ENCODE data around the gene OR4C11. TPM values are rescaled to one million over a fixed set of nuclear protein-coding genes. Genes with fewer than 3 reads are reported as not detected.

The OR4C11 gene
- polyA plus RNA-seq, 1 of the 3 experiments (the other 2 are of a cell fraction): not detected

DNA sequence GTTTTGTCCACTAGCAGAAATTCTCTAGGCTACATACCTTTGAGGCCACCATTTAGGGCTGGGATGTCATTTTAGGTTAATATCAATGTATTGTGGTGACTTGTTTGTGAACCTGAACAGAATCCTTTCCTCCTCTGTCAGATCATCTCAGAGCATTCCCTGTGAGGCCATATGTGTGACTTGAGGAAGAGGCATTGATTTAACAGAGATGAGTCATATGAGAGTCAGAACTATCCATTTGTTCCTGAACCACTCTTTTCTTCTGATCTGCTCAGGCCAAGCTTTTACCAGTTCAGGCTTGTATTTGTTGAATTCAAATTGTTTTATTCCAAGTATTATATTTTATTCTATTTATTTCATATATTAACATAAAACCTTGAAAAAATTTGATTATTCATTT, 47.7 kb upstream of the OR4C11 start:
- Histone ChIP-seq H2AFZ (ENCODE audit: low read depth) (no peak overlapping the region), H3K27me3 (ENCODE audit: insufficient read depth) (no peaks in the 10 kb centered on the region), H3K4me2 (no peak overlapping the region), H3K9me2 (no peaks in the 10 kb centered on the region), H3K9me3 (no peaks in the 10 kb centered on the region), H3K4me3 (ENCODE audit: low read depth in 2 of 2, low read length in 1 of 2) (no peak overlapping the region), H3K4me1 (ENCODE audit: control insufficient read depth in 1 of 2, insufficient read depth in 2 of 2, low read depth in 1 of 2, low read length in 1 of 2) (no peaks in the 10 kb centered on the region), H4K20me1 (ENCODE audit: insufficient read depth) (no peaks in the 10 kb centered on the region), H3K79me2 (ENCODE audit: insufficient read depth) (no peaks in the 10 kb centered on the region), H3K36me3 (replicated peaks in 1 of 2; ENCODE audit: control insufficient read depth in 1 of 2, insufficient read depth in 2 of 2, low read length in 1 of 2) (no peaks in the 10 kb centered on the region), H3K27ac (ENCODE audit: low read depth in 2 of 2, low read length in 1 of 2) (no peak overlapping the region), H3F3A (replicated peaks; ENCODE audit: insufficient read depth) (no peaks in the 10 kb centered on the region), H3K9ac (no peak overlapping the region)
- TF ChIP-seq NFIC (IDR thresholded peaks at IDR 0.05; ENCODE audit: borderline replicate concordance) (no peak), NRF1 (IDR thresholded peaks at IDR 0.05; ENCODE audit: low read depth, low read length) (no peak), TEAD4 (IDR thresholded peaks at IDR 0.05; ENCODE audit: borderline replicate concordance, insufficient read depth) (no peak), GABPA (IDR thresholded peaks at IDR 0.05; ENCODE audit: low read depth) (no peak), ELF1 (IDR thresholded peaks at IDR 0.05) (no peak), RCOR1 (IDR thresholded peaks at IDR 0.05; ENCODE audit: low read length) (no peak), MAX (IDR thresholded peaks at IDR 0.05; ENCODE audit: low read depth) (no peak), ZBTB33 (IDR thresholded peaks at IDR 0.05; ENCODE audit: borderline replicate concordance, low read depth) (no peak), MEF2A (IDR thresholded peaks at IDR 0.05; ENCODE audit: borderline replicate concordance, low read depth) (no peak), FOXJ3 (CRISPR knock-in tag; IDR thresholded peaks at IDR 0.05) (no peak), FOXM1 (IDR thresholded peaks at IDR 0.05; ENCODE audit: low read depth) (no peak), EP300 (IDR thresholded peaks at IDR 0.05; ENCODE audit: borderline replicate concordance in 1 of 2, low read depth in 1 of 2, low read length in 1 of 2) (no peak)
- TF ChIP-seq, protein P1, sequence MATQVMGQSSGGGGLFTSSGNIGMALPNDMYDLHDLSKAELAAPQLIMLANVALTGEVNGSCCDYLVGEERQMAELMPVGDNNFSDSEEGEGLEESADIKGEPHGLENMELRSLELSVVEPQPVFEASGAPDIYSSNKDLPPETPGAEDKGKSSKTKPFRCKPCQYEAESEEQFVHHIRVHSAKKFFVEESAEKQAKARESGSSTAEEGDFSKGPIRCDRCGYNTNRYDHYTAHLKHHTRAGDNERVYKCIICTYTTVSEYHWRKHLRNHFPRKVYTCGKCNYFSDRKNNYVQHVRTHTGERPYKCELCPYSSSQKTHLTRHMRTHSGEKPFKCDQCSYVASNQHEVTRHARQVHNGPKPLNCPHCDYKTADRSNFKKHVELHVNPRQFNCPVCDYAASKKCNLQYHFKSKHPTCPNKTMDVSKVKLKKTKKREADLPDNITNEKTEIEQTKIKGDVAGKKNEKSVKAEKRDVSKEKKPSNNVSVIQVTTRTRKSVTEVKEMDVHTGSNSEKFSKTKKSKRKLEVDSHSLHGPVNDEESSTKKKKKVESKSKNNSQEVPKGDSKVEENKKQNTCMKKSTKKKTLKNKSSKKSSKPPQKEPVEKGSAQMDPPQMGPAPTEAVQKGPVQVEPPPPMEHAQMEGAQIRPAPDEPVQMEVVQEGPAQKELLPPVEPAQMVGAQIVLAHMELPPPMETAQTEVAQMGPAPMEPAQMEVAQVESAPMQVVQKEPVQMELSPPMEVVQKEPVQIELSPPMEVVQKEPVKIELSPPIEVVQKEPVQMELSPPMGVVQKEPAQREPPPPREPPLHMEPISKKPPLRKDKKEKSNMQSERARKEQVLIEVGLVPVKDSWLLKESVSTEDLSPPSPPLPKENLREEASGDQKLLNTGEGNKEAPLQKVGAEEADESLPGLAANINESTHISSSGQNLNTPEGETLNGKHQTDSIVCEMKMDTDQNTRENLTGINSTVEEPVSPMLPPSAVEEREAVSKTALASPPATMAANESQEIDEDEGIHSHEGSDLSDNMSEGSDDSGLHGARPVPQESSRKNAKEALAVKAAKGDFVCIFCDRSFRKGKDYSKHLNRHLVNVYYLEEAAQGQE (IDR thresholded peaks at IDR 0.05; ENCODE audit: low read depth, low read length): no peak
- TF ChIP-seq, protein P2, sequence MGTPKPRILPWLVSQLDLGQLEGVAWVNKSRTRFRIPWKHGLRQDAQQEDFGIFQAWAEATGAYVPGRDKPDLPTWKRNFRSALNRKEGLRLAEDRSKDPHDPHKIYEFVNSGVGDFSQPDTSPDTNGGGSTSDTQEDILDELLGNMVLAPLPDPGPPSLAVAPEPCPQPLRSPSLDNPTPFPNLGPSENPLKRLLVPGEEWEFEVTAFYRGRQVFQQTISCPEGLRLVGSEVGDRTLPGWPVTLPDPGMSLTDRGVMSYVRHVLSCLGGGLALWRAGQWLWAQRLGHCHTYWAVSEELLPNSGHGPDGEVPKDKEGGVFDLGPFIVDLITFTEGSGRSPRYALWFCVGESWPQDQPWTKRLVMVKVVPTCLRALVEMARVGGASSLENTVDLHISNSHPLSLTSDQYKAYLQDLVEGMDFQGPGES (IDR thresholded peaks at IDR 0.05; ENCODE audit: low read depth, low read length): no peak
- TF ChIP-seq, protein P3, sequence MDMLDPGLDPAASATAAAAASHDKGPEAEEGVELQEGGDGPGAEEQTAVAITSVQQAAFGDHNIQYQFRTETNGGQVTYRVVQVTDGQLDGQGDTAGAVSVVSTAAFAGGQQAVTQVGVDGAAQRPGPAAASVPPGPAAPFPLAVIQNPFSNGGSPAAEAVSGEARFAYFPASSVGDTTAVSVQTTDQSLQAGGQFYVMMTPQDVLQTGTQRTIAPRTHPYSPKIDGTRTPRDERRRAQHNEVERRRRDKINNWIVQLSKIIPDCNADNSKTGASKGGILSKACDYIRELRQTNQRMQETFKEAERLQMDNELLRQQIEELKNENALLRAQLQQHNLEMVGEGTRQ (IDR thresholded peaks at IDR 0.05; ENCODE audit: borderline replicate concordance, low read depth, low read length): no peak
- TF ChIP-seq, protein P4, sequence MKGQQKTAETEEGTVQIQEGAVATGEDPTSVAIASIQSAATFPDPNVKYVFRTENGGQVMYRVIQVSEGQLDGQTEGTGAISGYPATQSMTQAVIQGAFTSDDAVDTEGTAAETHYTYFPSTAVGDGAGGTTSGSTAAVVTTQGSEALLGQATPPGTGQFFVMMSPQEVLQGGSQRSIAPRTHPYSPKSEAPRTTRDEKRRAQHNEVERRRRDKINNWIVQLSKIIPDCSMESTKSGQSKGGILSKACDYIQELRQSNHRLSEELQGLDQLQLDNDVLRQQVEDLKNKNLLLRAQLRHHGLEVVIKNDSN (IDR thresholded peaks at IDR 0.05; ENCODE audit: borderline replicate concordance, low read depth): no peak
- ChIA-PET POLR2A (no interaction called here), CTCF (no interaction called here)
- no peak for DNase-seq
